Fibroblast of the aortic adventitia (primary cell): ENCODE data around the gene HPDL. TPM values are rescaled to one million over a fixed set of nuclear protein-coding genes. Genes with fewer than 3 reads are reported as not detected.
A peak's percentile ranks its signal among the peaks of the same experiment; 100 is the strongest.

Source experiments
- DNase-seq: peaks from one replicate; pipeline ENCODE4 v3.0.0-alpha.2; 2010; ENCODE audit warnings: low read depth
- H3K4me3 ChIP-seq: 2 replicates; pipeline ENCODE4 v1.5.1; 2011; ENCODE audit warnings: low read depth, mild to moderate bottlenecking, control low read depth, low read length, moderate library complexity
- CTCF ChIP-seq: IDR thresholded peaks from 2 replicates; pipeline ENCODE4 v1.5.1; 2011; ENCODE audit warnings: mild to moderate bottlenecking, low read length, control low read depth, inconsistent platforms; ENCODE audit not compliant: insufficient read depth
- total RNA-seq: library from RNA; depleted of rRNA; stranded (reverse); fragments of >200 nt; gene quantifications from 2 replicates; pipeline ENCODE4 v1.2.3, GENCODE V29; 2012; ENCODE audit warnings: low replicate concordance

Gene HPDL
- total RNA-seq, 1 donor, result 1.4 TPM

GRCh38 chr1:45345014-45345413 is 18.3 kb downstream of the HPDL start:
- no peak overlapping the region for H3K4me3 ChIP-seq
- DNase-seq, result no peak
- TF ChIP-seq CTCF, result no peak

DNA sequence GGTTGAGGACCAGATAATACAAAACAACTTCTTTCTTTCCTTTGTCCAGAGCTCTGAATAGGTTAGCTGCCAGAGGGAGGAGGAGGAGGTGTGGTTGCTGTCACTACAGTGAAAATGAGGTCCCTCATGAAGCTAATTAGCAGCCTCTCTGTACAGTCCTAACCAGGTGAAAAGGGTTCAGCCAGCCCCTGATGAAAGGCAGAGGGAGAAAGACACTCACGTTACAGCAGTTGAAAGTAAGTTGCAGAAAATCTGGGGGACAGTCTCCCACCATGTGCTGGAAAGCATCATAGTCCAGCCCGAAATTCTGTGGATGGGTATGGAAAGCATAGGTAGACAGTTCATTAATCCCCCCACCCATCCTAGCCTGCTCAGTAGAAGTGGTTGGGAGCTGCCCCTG is 19.8 kb downstream of the HPDL start:
- no peak for DNase-seq
- TF ChIP-seq CTCF, result no peak
- no peak overlapping the region for H3K4me3 ChIP-seq

- no peak for DNase-seq
- no peak overlapping the region for H3K4me3 ChIP-seq
- no peak for TF ChIP-seq CTCF
These were observed 21.3 kb downstream of the HPDL start for GRCh38 chr1:45348020-45348419.

GRCh38 chr1:45348609-45348965 is 21.9 kb downstream of the HPDL start:
- no peak for TF ChIP-seq CTCF
- H3K4me3 ChIP-seq, result no peak overlapping the region
- no peak for DNase-seq

GRCh38 chr1:45348966-45349677 is 22.4 kb downstream of the HPDL start:
- DNase-seq, result peak; percentile 26
- TF ChIP-seq CTCF, result no peak
- no peak overlapping the region for H3K4me3 ChIP-seq

GRCh38 chr1:45351508-45351907 is 24.8 kb downstream of the HPDL start:
- no peak for TF ChIP-seq CTCF
- H3K4me3 ChIP-seq, result no peak overlapping the region
- no peak for DNase-seq

DNA sequence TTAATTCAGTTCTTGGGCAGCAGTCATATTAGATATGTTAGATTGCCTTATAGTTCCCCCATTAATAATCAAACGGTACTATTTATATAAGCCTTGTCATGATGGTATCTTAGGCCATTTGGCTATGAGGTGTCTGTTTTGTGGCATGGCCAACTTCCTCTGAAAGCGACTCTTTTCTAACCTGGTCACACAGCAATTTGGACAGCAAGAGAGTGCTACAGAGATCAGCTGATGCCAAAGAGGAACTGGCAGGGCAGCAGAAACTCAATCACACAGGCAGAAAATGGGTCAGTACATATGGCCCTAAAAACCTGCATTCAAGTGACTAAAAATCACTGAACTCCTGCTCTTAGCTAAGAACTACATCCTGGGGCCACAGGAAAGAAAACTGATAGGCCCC is 27.0 kb downstream of the HPDL start:
- H3K4me3 ChIP-seq, result no peak overlapping the region
- no peak for TF ChIP-seq CTCF
- DNase-seq, result no peak
